Measurements from ENCODE around the gene RGL3. TPM values are rescaled to one million over a fixed set of nuclear protein-coding genes. Genes with fewer than 3 reads are reported as not detected.

RGL3 gene
- total RNA-seq, 1 donor from 2014 or later: 8.6 TPM

DNA sequence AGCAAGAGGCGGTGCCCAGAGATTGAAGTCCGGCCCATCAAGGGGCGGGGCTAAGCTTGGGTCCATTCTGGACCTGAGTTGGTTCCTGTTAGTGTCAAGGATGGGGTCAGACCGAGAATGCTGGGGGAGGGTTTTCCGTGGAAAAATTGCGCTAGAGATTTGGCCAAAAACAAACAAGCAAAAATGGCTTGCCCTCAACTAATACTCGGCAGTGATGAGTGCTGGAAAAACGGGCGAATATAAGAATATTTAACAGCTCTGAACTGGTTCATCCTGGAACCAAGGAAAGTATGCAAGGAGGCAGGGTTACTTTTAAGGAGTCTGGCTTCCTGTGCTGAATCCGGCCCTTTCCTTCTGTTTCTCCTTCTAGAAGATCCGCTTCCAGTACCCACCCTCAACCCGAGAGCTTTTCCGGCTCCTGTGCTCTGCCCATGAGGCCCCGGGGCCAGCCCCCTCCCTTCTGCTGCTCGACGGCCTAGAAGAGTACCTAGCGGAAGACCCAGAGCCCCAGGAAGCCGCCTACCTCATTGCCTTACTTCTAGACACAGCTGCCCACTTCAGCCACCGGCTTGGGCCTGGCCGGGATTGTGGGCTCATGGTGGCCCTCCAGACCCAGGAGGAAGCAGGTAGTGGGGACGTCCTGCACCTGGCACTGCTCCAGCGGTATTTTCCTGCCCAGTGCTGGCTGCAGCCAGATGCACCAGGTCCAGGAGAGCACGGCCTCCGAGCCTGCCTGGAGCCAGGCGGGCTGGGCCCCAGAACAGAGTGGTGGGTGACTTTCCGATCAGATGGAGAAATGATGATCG is 43.8 kb downstream of the RGL3 start:
- intact Hi-C loops (cut with DNase I): no loop called here
- peak; percentile 7 for ATAC-seq (ENCODE audit: poor library complexity)
- peak; percentile 76 for DNase-seq

DNA sequence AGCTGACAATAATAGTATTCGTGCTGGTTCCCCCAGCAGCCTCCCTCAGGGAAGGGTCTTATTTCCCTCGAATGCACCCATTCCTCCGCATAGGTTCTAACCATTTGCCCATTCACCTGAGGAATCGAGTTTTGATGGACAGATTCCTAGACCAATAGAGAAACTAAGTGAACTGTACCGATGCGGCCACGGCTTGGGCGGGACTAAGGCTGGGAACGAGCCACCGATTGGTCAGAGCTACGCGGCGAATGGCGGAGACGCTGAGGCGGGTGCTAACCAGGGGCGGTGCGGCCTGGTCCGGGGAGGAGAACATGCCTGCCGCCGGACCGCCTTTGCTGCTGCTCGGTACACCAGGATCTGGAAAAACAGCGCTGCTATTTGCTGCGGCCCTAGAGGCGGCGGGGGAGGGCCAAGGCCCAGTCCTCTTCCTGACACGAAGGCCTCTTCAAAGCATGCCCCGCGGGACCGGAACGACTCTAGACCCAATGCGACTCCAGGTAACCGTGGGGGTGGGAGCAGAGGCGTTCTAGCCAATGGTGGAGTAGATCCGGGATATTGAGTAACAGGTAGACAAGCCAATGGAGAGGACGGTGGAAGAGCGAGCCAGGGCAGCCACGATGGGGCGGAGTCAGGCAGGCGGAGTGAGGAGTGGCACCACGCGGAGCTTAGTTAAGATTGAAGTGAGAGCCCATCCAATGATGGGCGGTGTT is 44.5 kb downstream of the RGL3 start, which contains the start of gene SWSAP1:
Gene SWSAP1, plus strand, starts transcription at position 234 of the 710 bp plus-strand sequence. Its CDS starts 15 bp downstream, at position 249.
- ATAC-seq (ENCODE audit: poor library complexity) (peak; percentile 95), DNase-seq (peak; percentile 99)
- intact Hi-C loops (cut with DNase I): no loop called here

DNA sequence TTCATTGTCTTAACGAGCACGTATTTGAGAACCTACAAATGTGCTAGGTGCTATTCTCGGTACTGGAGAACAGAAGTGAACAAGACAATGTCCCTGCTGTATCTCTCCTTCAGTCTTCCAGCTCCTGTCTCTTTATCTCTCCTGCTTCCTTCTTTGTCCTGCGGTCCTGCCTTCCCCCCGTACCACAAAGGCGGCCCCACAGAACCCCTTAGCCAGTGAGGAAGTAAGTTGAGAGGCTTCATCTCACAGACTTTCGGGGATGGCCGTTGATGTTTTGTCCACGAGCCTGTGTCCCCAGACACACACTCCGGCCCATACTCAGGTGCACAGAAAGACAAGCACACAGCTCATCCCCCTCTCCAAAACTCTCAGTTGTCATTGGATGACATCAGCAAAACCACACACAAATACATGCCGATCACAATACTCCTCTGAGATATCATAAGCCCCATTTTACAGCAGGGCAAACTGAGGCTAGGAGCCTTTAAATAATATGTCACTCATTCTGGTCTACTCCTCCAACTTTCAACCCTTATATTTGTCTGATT is 45.2 kb downstream of the RGL3 start:
- intact Hi-C loops (cut with DNase I): no loop called here
- DNase-seq (no peak), ATAC-seq (ENCODE audit: poor library complexity) (no peak)

DNA sequence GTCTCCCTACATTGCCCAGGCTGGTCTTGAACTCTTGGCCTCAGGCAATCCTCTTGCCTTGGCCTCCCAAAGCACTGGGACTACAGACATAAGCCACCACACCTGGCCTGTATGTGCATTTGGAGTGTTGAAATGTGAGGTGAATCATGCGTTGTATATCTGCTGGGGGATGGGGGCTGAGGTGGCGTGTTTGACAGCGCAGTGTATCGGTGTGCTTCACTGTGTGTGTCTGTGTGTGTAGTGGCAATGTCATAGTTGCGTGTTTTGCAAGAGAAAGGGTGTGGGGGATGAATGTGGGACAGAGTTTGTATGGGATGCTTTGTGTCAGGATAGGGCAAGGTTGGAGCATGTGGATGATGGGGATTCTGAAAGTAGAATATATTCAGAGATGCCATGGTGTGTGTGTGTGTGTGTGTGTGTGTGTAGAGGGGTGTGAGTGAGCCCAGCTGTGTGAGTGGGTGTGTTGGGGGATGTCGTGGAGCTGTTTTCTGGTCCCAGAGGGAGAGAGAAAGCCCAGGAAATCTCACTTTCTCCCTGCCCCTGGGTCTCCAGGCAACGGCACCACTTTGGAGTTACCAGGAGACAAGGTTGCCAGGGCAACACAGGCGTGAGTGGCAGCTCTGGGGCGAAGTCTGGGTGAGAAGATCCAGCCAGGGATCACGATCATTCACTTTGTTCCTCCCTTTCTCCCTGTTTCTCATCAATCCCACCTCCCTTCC is 45.8 kb downstream of the RGL3 start:
- no peak for ATAC-seq (ENCODE audit: poor library complexity)
- intact Hi-C loops (cut with DNase I): no loop called here
- no peak for DNase-seq

DNA sequence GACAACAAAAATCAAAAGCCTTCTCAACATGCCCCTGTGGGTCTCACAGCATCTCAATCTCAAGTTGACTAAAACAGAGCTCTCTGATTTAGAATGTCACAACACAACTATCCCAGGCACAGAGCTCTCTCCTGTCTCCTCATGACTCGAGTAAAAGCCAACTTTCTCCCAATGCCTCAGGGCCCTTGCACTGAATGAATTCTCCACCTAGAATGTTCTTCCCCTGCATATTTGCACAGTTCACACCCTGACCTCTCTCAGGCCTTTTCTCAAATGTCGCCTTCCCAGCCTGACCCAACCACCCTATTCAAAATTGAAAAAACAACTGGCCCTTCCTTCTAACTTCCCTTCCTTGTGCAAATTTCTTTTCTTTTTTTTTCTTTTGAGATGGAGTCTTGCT is 48.4 kb downstream of the RGL3 start:
- intact Hi-C loops (cut with DNase I): no loop called here
- ATAC-seq (ENCODE audit: poor library complexity) (no peak), DNase-seq (no peak)

DNA sequence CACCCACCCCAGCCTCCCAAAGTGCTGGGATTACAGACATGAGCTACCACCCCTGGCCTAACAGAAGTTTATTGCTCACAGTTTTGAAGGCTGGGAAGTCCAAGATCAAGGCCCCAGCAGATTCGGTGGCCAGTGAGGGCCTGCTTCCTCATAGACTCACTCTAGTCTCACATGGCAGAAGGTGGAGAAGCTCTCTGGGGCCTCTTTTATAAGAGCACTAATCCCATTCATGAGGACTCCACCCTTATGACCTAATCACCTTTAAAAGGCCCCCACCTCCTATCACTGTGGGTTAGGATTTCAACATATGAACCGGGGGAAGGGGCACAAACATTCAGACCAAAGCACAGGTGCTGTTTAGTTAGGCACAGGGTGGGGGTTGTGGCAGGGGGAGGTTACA is 51.6 kb downstream of the RGL3 start:
- DNase-seq (no peak), ATAC-seq (ENCODE audit: poor library complexity) (no peak)
- intact Hi-C loops (cut with DNase I): no loop called here

DNA sequence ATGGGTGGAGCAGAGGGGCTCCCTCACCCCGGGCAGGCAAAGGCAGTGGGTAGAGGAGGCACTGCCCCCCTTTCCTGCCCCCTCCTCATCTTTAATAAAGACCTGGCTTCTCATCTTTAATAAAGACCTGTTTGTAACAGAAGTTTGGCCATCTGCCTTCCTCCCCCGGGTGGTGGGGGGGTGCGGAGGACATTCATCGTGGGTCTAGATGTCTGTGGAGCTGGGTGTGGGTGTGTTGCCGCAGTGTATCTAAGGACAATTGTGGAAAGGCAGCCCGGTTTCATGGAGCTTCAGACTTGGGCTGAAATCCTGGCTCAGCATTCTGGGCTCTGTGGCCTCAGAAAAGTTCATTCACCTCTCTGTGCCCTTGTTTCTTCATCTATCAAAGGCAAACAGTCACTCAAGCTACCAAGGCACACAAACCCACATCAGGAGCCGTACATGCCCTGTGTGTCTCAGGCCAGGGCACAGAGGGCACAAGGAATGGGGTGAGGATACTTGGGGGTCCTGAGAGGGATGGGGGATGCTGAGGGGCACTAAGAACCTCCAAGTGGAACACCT is 53.5 kb downstream of the RGL3 start:
- ATAC-seq (ENCODE audit: poor library complexity) (no peak), DNase-seq (no peak)
- intact Hi-C loops (cut with DNase I): no loop called here

DNA sequence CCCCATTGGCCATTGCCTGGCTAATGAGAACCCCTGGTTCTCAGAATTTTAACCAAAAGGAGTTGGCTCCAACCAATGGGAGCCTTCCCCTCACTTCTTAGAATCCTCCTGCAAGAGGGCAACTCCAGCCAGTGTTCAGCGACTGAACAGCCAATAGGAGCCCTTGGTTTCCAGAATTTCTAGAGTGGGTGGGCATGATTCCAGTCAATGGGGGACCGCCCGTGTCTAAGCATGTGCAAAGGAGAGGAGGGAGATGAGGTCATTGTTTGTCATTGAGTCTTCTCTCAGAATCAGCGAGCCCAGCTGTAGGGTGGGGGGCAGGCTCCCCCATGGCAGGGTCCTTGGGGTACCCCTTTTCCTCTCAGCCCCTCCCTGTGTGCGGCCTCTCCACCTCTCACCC is 54.2 kb downstream of the RGL3 start:
- DNase-seq (no peak), ATAC-seq (ENCODE audit: poor library complexity) (no peak)
- intact Hi-C loops (cut with DNase I): no loop called here

DNA sequence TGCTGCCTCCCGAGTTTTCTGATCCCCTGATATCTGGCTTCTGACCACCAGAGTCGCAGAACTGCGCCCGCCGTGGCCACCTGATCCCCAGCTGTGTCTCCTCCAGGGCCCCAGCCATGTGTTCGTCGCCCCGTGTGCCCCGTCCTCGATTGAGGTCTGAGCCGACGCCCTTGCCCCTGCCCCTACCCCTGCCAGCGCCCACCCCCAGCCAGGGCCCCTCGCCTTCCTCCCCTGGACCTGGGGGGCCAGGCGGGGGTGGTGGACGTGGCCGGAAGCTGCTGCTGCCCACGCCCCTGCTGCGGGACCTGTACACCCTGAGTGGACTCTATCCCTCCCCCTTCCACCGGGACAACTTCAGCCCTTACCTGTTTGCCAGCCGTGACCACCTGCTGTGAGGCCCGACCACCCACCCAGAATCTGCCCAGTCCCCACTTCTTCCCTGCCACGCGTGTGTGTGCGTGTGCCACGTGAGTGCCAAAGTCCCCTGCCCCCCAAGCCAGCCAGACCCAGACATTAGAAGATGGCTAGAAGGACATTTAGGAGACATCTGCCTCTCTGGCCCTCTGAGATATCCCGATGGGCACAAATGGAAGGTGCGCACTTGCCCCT is 54.7 kb downstream of the RGL3 start:
- intact Hi-C loops (cut with DNase I): no loop called here
- no peak for ATAC-seq (ENCODE audit: poor library complexity)
- DNase-seq: no peak

DNA sequence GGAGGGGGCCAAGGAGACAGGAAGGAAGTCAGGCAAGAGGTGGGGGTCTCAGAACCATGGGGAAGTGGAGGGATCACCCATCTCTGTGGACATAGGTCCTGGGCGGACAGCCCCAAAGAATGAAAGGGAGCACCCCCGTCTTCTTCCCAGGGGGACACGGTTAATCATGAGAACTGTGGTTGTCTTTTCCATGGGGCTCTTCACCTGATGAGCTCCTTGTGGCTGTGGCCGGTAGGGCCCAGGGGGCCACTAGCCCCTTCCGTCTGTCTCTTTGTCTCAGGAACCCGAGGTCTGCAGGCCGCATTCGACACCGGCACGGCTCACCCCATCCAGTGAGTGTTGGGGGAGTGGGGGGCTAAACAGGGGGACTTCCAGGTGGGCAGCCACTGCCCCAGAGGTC is 55.2 kb downstream of the RGL3 start:
- intact Hi-C loops (cut with DNase I): no loop called here
- DNase-seq: no peak
- ATAC-seq (ENCODE audit: poor library complexity): no peak

DNA sequence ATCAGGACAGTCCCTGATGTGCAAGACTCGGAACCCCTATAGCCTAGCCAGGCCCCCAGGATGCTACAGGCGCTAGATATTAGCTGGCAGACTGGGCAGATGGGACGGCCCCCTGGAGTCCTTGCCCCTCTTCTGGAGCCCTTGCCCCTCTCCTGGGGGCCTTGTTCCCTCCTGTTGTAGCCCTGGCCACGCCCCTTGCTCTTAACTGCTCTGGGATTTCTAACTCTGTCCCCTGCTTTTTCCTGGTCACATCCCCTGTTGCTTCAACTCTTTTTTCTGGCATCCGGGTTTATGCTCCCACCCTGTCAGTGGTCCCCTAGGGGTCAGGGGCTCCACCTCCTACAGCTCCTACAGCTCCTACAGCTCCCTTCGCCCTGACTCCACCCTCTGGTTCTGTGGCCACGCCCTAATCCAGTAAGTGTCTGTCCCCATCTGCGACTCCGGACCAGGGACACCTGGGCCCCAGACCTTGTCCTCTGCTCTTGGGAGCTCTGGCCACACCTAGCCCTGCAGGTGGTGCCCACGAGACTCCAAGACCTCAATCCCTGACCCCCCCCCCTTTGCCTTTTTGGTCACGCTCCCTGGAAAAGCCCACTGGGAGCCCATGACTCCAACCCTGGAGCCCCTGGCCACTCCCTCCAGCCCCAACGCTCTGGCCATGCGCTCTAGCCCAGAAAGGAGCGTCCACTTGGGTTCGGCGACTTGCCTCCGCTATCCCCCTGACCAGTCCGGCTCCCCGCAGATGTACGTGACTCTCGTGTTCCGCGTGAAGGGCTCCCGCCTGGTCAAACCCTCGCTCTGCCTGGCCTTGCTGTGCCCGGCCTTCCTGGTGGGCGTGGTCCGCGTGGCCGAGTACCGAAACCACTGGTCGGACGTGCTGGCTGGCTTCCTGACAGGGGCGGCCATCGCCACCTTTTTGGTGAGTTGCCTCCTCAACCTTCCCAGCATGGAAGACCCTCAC is 57.1 kb downstream of the RGL3 start:
- ATAC-seq (ENCODE audit: poor library complexity) (no peak), DNase-seq (no peak)
- intact Hi-C loops (cut with DNase I): no loop called here

DNA sequence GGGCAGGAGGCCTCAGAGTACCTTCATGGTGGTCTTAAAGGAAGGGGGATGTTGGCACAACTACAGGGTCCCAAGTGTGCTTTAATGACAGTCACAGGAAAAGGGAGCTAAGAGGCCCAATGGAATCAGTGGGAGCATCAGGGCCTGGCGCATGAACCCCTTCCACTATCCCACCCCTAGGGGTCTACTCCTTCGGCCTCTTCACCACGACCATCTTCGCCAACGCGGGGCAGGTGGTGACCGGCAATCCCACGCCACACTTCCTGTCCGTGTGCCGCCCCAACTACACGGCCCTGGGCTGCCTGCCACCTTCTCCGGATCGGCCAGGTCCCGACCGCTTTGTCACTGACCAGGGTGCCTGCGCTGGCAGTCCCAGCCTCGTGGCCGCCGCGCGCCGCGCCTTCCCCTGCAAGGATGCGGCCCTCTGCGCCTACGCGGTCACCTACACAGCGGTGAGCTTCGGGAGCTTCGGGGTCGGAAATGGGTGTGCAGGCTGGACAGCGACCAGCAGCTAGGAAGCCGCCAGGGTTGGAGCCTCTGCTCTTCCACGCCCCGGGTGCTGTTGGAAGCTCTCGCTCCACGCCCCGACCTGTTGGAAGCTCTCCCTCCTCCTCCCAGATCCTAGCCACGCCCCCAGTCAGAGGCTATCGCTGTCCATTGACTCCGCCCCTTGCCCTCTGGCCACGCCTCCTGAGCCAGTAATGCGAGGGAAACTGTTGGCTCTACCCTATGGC is 57.9 kb downstream of the RGL3 start:
- ATAC-seq (ENCODE audit: poor library complexity) (peak; percentile 49), DNase-seq (peak; percentile 63)
- intact Hi-C loops (cut with DNase I): no loop called here

DNA sequence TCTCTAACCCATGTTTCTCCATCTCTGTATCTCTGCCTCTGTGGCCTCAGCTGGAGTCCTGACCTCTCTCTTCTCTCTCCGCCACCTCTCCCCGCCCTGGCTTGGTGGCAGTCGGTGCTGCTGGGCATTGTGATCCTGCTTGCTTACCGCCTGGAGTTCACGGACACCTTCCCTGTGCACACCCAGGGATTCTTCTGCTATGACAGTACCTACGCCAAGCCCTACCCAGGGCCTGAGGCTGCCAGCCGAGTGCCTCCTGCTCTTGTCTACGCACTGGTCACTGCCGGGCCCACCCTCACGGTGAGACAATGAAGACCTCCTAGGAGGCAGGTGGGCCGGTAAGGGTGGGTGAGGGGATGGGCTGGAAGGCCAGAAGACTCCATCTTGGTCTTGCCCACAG is 59.7 kb downstream of the RGL3 start:
- DNase-seq: no peak
- intact Hi-C loops (cut with DNase I): no loop called here
- ATAC-seq (ENCODE audit: poor library complexity): no peak

DNA sequence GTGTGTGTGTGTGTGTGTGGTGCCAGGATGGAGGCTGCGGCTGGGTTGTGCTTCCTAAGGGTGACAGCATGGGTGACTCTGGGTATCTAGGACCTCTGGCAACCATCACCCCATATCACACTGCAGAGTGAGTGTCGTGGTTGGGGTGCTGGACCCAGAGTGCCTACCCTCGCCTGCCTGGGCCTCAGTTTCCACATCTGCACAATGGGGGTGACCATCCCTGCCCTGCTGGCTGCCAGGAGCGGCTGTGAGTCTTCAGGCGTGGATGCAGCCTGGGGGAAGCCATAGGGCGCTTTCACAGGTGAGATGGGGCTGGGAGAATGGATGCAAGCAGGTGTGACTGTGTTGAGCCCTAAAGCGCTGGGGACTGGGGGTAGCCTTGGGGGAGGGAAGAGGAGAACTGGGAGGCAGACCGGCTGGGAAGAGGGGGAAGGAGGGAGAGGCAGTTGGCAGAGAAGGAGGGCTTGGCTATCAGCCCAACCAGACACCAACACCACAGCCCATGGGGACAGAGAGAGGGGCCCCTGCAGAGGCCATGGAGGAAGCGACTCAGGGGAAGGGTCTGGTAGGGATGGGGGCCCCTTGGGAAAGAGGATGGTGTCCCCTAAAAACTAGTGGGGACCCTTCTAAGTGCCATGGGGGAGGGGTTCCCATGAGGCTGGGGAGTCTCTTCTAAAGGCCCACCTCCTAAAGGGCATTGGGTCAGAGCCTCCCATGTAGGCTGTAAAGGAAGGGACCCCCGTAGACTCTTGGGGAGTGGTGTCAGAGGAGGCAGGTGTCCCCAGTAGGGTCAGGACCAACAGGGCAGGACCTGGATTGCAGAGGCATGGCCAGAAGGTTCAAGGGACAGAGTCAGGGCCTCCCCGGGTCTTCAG is 62.2 kb downstream of the RGL3 start:
- intact Hi-C loops (cut with DNase I): no loop called here
- ATAC-seq (ENCODE audit: poor library complexity): no peak
- no peak for DNase-seq

DNA sequence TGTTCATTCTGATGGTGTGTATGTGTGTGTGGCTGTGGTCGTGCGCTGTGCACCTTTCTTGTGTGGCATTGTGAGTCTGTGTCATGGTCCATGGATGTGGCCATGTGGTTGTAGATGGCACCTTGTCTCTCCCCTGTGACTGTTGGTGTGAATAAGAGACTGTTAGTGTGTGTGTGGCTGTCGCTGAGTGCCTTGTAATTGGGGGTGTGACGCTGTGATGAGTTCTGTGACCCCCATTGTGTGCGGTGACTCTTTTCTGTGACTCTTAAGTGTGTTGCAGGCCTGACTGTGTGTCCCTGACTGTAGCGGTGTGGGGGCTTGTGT is 63.1 kb downstream of the RGL3 start:
- no peak for DNase-seq
- intact Hi-C loops (cut with DNase I): no loop called here
- no peak for ATAC-seq (ENCODE audit: poor library complexity)

All from Right ventricle myocardium superior (tissue), 1 donor.